K562 (cell line): ENCODE data around the gene RNASE2. TPM values are rescaled to one million over a fixed set of nuclear protein-coding genes. Genes with fewer than 3 reads are reported as not detected.

Experiments
- BCL6 ChIP-seq: fragments of 250-450 bp; sonication (Bioruptor Pico); IDR thresholded peaks from 2 replicates; pipeline ENCODE4 v1.4.0; 2020
- E2F1 ChIP-seq: sonication (generic); formaldehyde crosslinking; IDR thresholded peaks from 2 replicates; pipeline ENCODE4 v1.8.1; 2023; ENCODE audit warnings: mild to moderate bottlenecking, missing genetic modification reagents, moderate library complexity
- ELF1 ChIP-seq: fragments of 200-800 bp; sonication (Bioruptor generic); IDR thresholded peaks from 2 replicates; pipeline ENCODE4 v1.6.1; 2016; ENCODE audit warnings: missing genetic modification characterization, missing compliant biosample characterization
- KDM5B ChIP-seq: fragments of 200-600 bp; sonication (generic); IDR thresholded peaks from 2 replicates; pipeline ENCODE4 v1.6.1; 2012; ENCODE audit warnings: low read depth, mild to moderate bottlenecking, moderate library complexity, low read length, control low read depth, inconsistent platforms; ENCODE audit not compliant: insufficient replicate concordance
- MYC ChIP-seq, 2 experiments: fragments of 250-450 bp in 1 of 2; sonication (Bioruptor Pico) in 1 of 2; IDR thresholded peaks; 2 replicates each; pipeline versions ENCODE4 v1.5.1 to v1.6.1; 2012 to 2021; ENCODE audit warnings: low read depth in 2 of 2, borderline replicate concordance in 1 of 2, improper control_type of control experiment in 1 of 2, low read length in 1 of 2, mild to moderate bottlenecking in 1 of 2, moderate library complexity in 1 of 2
- POLR2H ChIP-seq: IDR thresholded peaks from 2 replicates; pipeline ENCODE4 v1.6.1; 2016; ENCODE audit warnings: missing genetic modification characterization, low read depth, mild to moderate bottlenecking, control low read depth, missing compliant biosample characterization, moderate library complexity
- RNF219 ChIP-seq: fragments of 250-450 bp; sonication (Bioruptor Pico); IDR thresholded peaks from 2 replicates; pipeline ENCODE4 v1.5.0; 2022; ENCODE audit warnings: mild to moderate bottlenecking
- SMAD4 ChIP-seq: fragments of 250-450 bp; sonication (Bioruptor Pico); conservative IDR thresholded peaks from 2 replicates; pipeline ENCODE4 v1.8.0; 2021; ENCODE audit warnings: inconsistent platforms, mild to moderate bottlenecking, moderate library complexity
- SP2 ChIP-seq: IDR thresholded peaks from 2 replicates; pipeline ENCODE4 v1.6.1; 2011; ENCODE audit warnings: mild to moderate bottlenecking, low read depth, low read length, moderate library complexity; ENCODE audit not compliant: poor library complexity, severe bottlenecking; ENCODE audit errors: extremely low read depth
- TEAD4 ChIP-seq, 2 experiments: sonication (generic) in 1 of 2; formaldehyde crosslinking in 1 of 2; IDR thresholded peaks; 2 replicates each; pipeline versions ENCODE4 v1.6.1 to v1.8.0; 2012 to 2022; ENCODE audit warnings: borderline replicate concordance in 1 of 2, inconsistent platforms in 1 of 2, low read length in 1 of 2, mild to moderate bottlenecking in 1 of 2, missing genetic modification reagents in 1 of 2
- ZMIZ1 ChIP-seq, 2 experiments: fragments of 150-350 bp in 1 of 2; IDR thresholded peaks; 2 replicates each; pipeline ENCODE4 v1.6.1; 2012 to 2016; ENCODE audit warnings: low read depth in 2 of 2, low read length in 2 of 2, mild to moderate bottlenecking in 1 of 2, moderate library complexity in 1 of 2
- ZNF263 ChIP-seq: sonication (generic); formaldehyde crosslinking; IDR thresholded peaks from 2 replicates; pipeline ENCODE4 v1.8.0; 2022; ENCODE audit warnings: mild to moderate bottlenecking, missing genetic modification reagents, borderline replicate concordance
- ZNF395 ChIP-seq: fragments of 200-800 bp; sonication (Bioruptor generic); IDR thresholded peaks from 2 replicates; pipeline ENCODE4 v1.6.1; 2017; ENCODE audit warnings: missing genetic modification characterization, missing compliant biosample characterization
- ZNF707 ChIP-seq: fragments of 250-450 bp; sonication (Bioruptor Pico); conservative IDR thresholded peaks from 2 replicates; pipeline ENCODE4 v1.8.0; 2022; ENCODE audit warnings: inconsistent platforms, mild to moderate bottlenecking, moderate library complexity
- polyA plus RNA-seq, 8 experiments: library from polyadenylated mRNA; depleted of rRNA in 4 of 8; stranded (reverse) in 5 of 8; unstranded in 3 of 8; fragments of >200 nt; fragmentation: Nextera tagmentation in 2 of 8; fragmentation: Illumina TruSeq in 1 of 8; extraction: Ambion mirVana in 2 of 8; extraction: Trizol in 1 of 8; gene quantifications; 2 replicates each; pipeline versions ENCODE4 v1.2.1 to v1.2.3, GENCODE V29; 2011 to 2014; ENCODE audit warnings: inconsistent platforms in 1 of 8, missing spikeins in 1 of 8
- total RNA-seq, 7 experiments: library from RNA; depleted of rRNA in 6 of 7; stranded (reverse); fragments of >200 nt in 6 of 7; fragmentation: Illumina TruSeq in 2 of 7; extraction: Trizol in 2 of 7; gene quantifications; 2 replicates each; pipeline versions ENCODE4 v1.2.1 to v1.2.3, GENCODE V29; 2011 to 2021; ENCODE audit warnings: low replicate concordance in 1 of 7

RNASE2 gene
- total and polyA plus RNA-seq, 9 of the 15 experiments (the other 6 are each of a cell fraction or from before 2014, with no cell fraction given) = not detected

GRCh38 chr14:20970983-20971704 lies 15.9 kb downstream of the RNASE2 start (continued):
- TF ChIP-seq ZNF395 (no peak), MYC (IDR thresholded peaks at IDR 0.05; ENCODE audit: low read depth, low read length) (peak; percentile 23), MYC (CRISPR knock-in tag; IDR thresholded peaks at IDR 0.05; ENCODE audit: borderline replicate concordance, low read depth) (no peak), BCL6 (CRISPR knock-in tag) (no peak), SP2 (no peak), TEAD4 (IDR thresholded peaks at IDR 0.05; ENCODE audit: low read length) (peak; percentile 30; the same call in 1 of the 2 replicates), TEAD4 (CRISPR knock-in tag; IDR thresholded peaks at IDR 0.05; ENCODE audit: borderline replicate concordance) (no peak), KDM5B (no peak), RNF219 (CRISPR knock-in tag) (no peak), ZMIZ1 (IDR thresholded peaks at IDR 0.05; ENCODE audit: low read depth in 2 of 2, low read length in 2 of 2) (no peak), POLR2H (tag) (no peak), ZNF707 (CRISPR knock-in tag) (no peak), SMAD4 (no peak), ELF1 (tag) (no peak), ZNF263 (CRISPR knock-in tag) (no peak), E2F1 (CRISPR knock-in tag) (no peak)
